K562 (cell line): Measurements from ENCODE around the gene MYOC. TPM values are rescaled to one million over a fixed set of nuclear protein-coding genes. Genes with fewer than 3 reads are reported as not detected.

ENCODE experiments used
- ATAC-seq: fragments of 200-7000 bp; cut with Tn5 transposase; 3 replicates; pipeline ENCODE4 v1.9.1; 2020; ENCODE audit warnings: moderate library complexity
- BruUV-seq: library from RNA; stranded (reverse); fragments of 400-500 nt; replicated peaks from 2 replicates; lab custom pipeline; 2021; lab: Mats Ljungman, UMichigan
- CTCF ChIA-PET: fragments of 300-600 bp; formaldehyde crosslinking; extraction: SDS; loops from one replicate; lab custom pipeline; 2021; ENCODE audit warnings: low intra/inter-chr PET ratio; lab: Yijun Ruan, JAX
- POLR2A ChIA-PET: fragments of 300-600, 350-650 bp; sonication (Branson Sonifier 250); formaldehyde crosslinking; extraction: SDS; loops from one replicate; lab custom pipeline; 2021; ENCODE audit warnings: antibody characterized with exemption, inconsistent platforms; lab: Yijun Ruan, JAX
- DNase-seq, 4 experiments: peaks; one replicate each; pipeline versions ENCODE4 v3.0.0 to v3.0.0-alpha.2; 2011 to 2018; ENCODE audit warnings: low spot score in 3 of 4, mixed read lengths in 3 of 4; ENCODE audit errors: extremely low read depth in 1 of 4
- FAIRE-seq: peaks from 2 replicates; lab custom pipeline; 2011; peaks lifted over from hg19 to GRCh38; lab: Jason Lieb, UNC
- H2AFZ ChIP-seq: 2 replicates; pipeline ENCODE4 v1.6.0; 2011; ENCODE audit warnings: low read depth, low read length, control low read depth, inconsistent platforms
- H3K27ac ChIP-seq: fragments of 200-600 bp; 3 replicates; pipeline ENCODE4 v1.8.0; 2011; ENCODE audit warnings: low read depth, mild to moderate bottlenecking, control low read depth, inconsistent platforms, low read length, moderate library complexity, mixed read lengths; ENCODE audit errors: extremely low read depth
- H3K27me3 ChIP-seq, 2 experiments: fragments of 300-600 bp in 1 of 2; 2 replicates in 1 of 2; 3 replicates in 1 of 2; pipeline versions ENCODE4 v1.6.0 to v1.8.0; 2011; ENCODE audit warnings: inconsistent platforms in 2 of 2, low read length in 2 of 2, mild to moderate bottlenecking in 1 of 2, mixed read lengths in 1 of 2, moderate library complexity in 1 of 2; ENCODE audit not compliant: control insufficient read depth in 2 of 2, insufficient read depth in 2 of 2
- H3K36me3 ChIP-seq: fragments of 300-600 bp; 3 replicates; pipeline ENCODE4 v1.8.0; 2011; ENCODE audit warnings: mild to moderate bottlenecking, low read length, inconsistent platforms; ENCODE audit not compliant: control insufficient read depth, insufficient read depth
- H3K4me1 ChIP-seq, 2 experiments: fragments of 200-600 bp in 1 of 2; replicated peaks in 1 of 2; 2 replicates in 1 of 2; 3 replicates in 1 of 2; pipeline versions ENCODE4 v1.5.1 to v1.8.0; 2011; ENCODE audit warnings: inconsistent platforms in 2 of 2, low read length in 2 of 2, mild to moderate bottlenecking in 1 of 2, mixed read lengths in 1 of 2, moderate library complexity in 1 of 2; ENCODE audit not compliant: control insufficient read depth in 2 of 2, insufficient read depth in 2 of 2
- H3K4me2 ChIP-seq: 2 replicates; pipeline ENCODE4 v1.6.1; 2011; ENCODE audit warnings: low read length, control low read depth, inconsistent platforms, mixed read lengths; ENCODE audit not compliant: insufficient read depth
- H3K4me3 ChIP-seq: fragments of 200-600 bp; sonication (generic), shearing (Covaris generic); 2 replicates; pipeline ENCODE4 v1.5.1; 2016; ENCODE audit warnings: control low read depth, inconsistent platforms
- H3K79me2 ChIP-seq: fragments of 200-600 bp; 3 replicates; pipeline ENCODE4 v1.8.0; 2011; ENCODE audit warnings: low read length, inconsistent platforms; ENCODE audit not compliant: control insufficient read depth, insufficient read depth
- H3K9ac ChIP-seq, 2 experiments: 2 replicates each; pipeline versions ENCODE4 v1.6.0 to v1.6.1; 2011; ENCODE audit warnings: low read depth in 2 of 2, low read length in 2 of 2, control low read depth in 1 of 2, inconsistent platforms in 1 of 2, mild to moderate bottlenecking in 1 of 2, mixed read lengths in 1 of 2; ENCODE audit not compliant: insufficient read depth in 1 of 2
- H3K9me1 ChIP-seq: one replicate; pipeline ENCODE4 v1.6.0; 2011; ENCODE audit warnings: inconsistent platforms, mild to moderate bottlenecking, low read length, moderate library complexity; ENCODE audit not compliant: control insufficient read depth, insufficient read depth
- H3K9me3 ChIP-seq: replicated peaks from 2 replicates; pipeline ENCODE4 v1.5.1; 2011; ENCODE audit warnings: low read depth, low read length, inconsistent platforms; ENCODE audit not compliant: control insufficient read depth, insufficient read depth
- H4K20me1 ChIP-seq: replicated peaks from 2 replicates; pipeline ENCODE4 v1.6.1; 2011; ENCODE audit warnings: low read length, inconsistent platforms, mixed read lengths; ENCODE audit not compliant: control insufficient read depth, insufficient read depth
- ATF2 ChIP-seq: sonication (generic); formaldehyde crosslinking; IDR thresholded peaks from 2 replicates; pipeline ENCODE4 v1.8.1; 2022; ENCODE audit warnings: missing genetic modification reagents
- C11orf30 ChIP-seq: fragments of 450-650 bp; IDR thresholded peaks from 2 replicates; pipeline ENCODE4 v1.6.1; 2016; ENCODE audit warnings: low read depth, mild to moderate bottlenecking
- EP400 ChIP-seq: fragments of 450-650 bp; IDR thresholded peaks from 2 replicates; pipeline ENCODE4 v1.6.1; 2017; ENCODE audit warnings: antibody characterized with exemption, mild to moderate bottlenecking, moderate library complexity
- HINFP ChIP-seq: fragments of 450-650 bp; conservative IDR thresholded peaks from 2 replicates; pipeline ENCODE4 v1.6.1; 2016; ENCODE audit warnings: missing genetic modification characterization, low read depth, mild to moderate bottlenecking, control low read depth, missing compliant biosample characterization
- HNRNPH1 ChIP-seq: fragments of 200-400 bp; formaldehyde crosslinking; optimal IDR thresholded peaks from 2 replicates; pipeline ENCODE3; 2017; ENCODE audit warnings: low read depth, mild to moderate bottlenecking, low read length, moderate library complexity
- MAFF ChIP-seq: IDR thresholded peaks from 2 replicates; pipeline ENCODE4 v1.6.1; 2012; ENCODE audit warnings: low read length, improper control_type of control experiment
- MAFG ChIP-seq: fragments of 450-650 bp; conservative IDR thresholded peaks from 2 replicates; pipeline ENCODE4 v1.6.1; 2016; ENCODE audit warnings: missing genetic modification characterization, missing compliant biosample characterization
- MLX ChIP-seq, 2 experiments: fragments of 450-650 bp in 1 of 2; sonication (generic) in 1 of 2; formaldehyde crosslinking; conservative IDR thresholded peaks; 2 replicates each; pipeline versions ENCODE4 v1.4.0 to v1.8.1; 2020 to 2022; ENCODE audit warnings: mild to moderate bottlenecking in 1 of 2, missing genetic modification reagents in 1 of 2
- PCBP2 ChIP-seq: fragments of 200-400 bp; formaldehyde crosslinking; IDR thresholded peaks from 2 replicates; pipeline ENCODE4 v1.6.1; 2018; ENCODE audit warnings: low read length, low read depth, mild to moderate bottlenecking, moderate library complexity; ENCODE audit not compliant: poor library complexity, severe bottlenecking
- PTBP1 ChIP-seq: fragments of 200-400 bp; formaldehyde crosslinking; IDR thresholded peaks from 2 replicates; pipeline ENCODE4 v1.6.1; 2017; ENCODE audit warnings: low read depth, low read length
- RBM22 ChIP-seq: fragments of 200-400 bp; formaldehyde crosslinking; IDR thresholded peaks from 2 replicates; pipeline ENCODE4 v1.6.1; 2018; ENCODE audit warnings: low read length, low read depth; ENCODE audit not compliant: poor library complexity, severe bottlenecking
- RCOR1 ChIP-seq, 2 experiments: IDR thresholded peaks; 2 replicates each; pipeline ENCODE4 v1.6.1; 2012; ENCODE audit warnings: low read depth in 2 of 2, low read length in 2 of 2, borderline replicate concordance in 1 of 2, improper control_type of control experiment in 1 of 2
- RFX1 ChIP-seq: fragments of 450-650 bp; IDR thresholded peaks from 2 replicates; pipeline ENCODE4 v1.6.1; 2016; ENCODE audit warnings: mild to moderate bottlenecking, moderate library complexity
- ZBTB43 ChIP-seq: sonication (generic); formaldehyde crosslinking; IDR thresholded peaks from 2 replicates; pipeline ENCODE4 v1.8.0; 2023; ENCODE audit warnings: mild to moderate bottlenecking, missing genetic modification reagents
- ZBTB5 ChIP-seq: fragments of 450-650 bp; IDR thresholded peaks from 2 replicates; pipeline ENCODE4 v1.6.1; 2017; ENCODE audit warnings: antibody characterized with exemption
- ZNF124 ChIP-seq: sonication (generic); formaldehyde crosslinking; IDR thresholded peaks from 2 replicates; pipeline ENCODE4 v1.8.1; 2022; ENCODE audit warnings: missing genetic modification reagents
- ZNF316 ChIP-seq: fragments of 450-650 bp; IDR thresholded peaks from 2 replicates; pipeline ENCODE4 v1.6.1; 2016
- WGBS: fragments of 100-300 bp; shearing (Covaris generic); methylation state at CpG from one replicate; pipeline ENCODE4 v1.1.6; 2016; ENCODE audit warnings: low coverage, mixed read lengths; ENCODE audit not compliant: insufficient coverage; ENCODE audit errors: missing lambda C conversion rate; 5-methylcytosine and 5-hydroxymethylcytosine counted together
- in situ Hi-C: fragments of 300-500 bp; cut with MboI; formaldehyde crosslinking; loops from 4 replicates; pipeline ENCODE4 v1.15.0; 2018; ENCODE audit warnings: inconsistent platforms, mixed read lengths
- intact Hi-C: fragments of 100-400 bp; cut with micrococcal nuclease; formaldehyde crosslinking; loops from 2 replicates; pipeline ENCODE4 v1.14.2; 2022
- polyA plus RNA-seq, 8 experiments: library from polyadenylated mRNA; depleted of rRNA in 4 of 8; stranded (reverse) in 5 of 8; unstranded in 3 of 8; fragments of >200 nt; fragmentation: Nextera tagmentation in 2 of 8; fragmentation: Illumina TruSeq in 1 of 8; extraction: Ambion mirVana in 2 of 8; extraction: Trizol in 1 of 8; gene quantifications; 2 replicates each; pipeline versions ENCODE4 v1.2.1 to v1.2.3, GENCODE V29; 2011 to 2014; ENCODE audit warnings: inconsistent platforms in 1 of 8, missing spikeins in 1 of 8
- total RNA-seq, 7 experiments: library from RNA; depleted of rRNA in 6 of 7; stranded (reverse); fragments of >200 nt in 6 of 7; fragmentation: Illumina TruSeq in 2 of 7; extraction: Trizol in 2 of 7; gene quantifications; 2 replicates each; pipeline versions ENCODE4 v1.2.1 to v1.2.3, GENCODE V29; 2011 to 2021; ENCODE audit warnings: low replicate concordance in 1 of 7

Gene MYOC
- total and polyA plus RNA-seq, 9 of the 15 experiments (the other 6 are each of a cell fraction or from before 2014, with no cell fraction given), result not detected

GRCh38 chr1:171668372-171668771 is 15.9 kb upstream of the MYOC start:
- no peak for DNase-seq
- H3K36me3 ChIP-seq, result no peaks in the 10 kb centered on the region
- H3K27me3 ChIP-seq, result peaks cover 26 to 38% of the 10 kb centered on the region in 2 experiments
- BruUV-seq, result no TSS peak
- intact Hi-C loops, result no loop called here
- no peak overlapping the region for H3K27ac ChIP-seq
- H3K9me3 ChIP-seq, result no peaks in the 10 kb centered on the region
- ChIA-PET POLR2A (interaction anchor here (0.6 to 2.7 kb wide), 6 partner anchors 8 to 1722 kb away, joined by 3 to 11 read pairs (median 3); no protein-coding TSS in a partner anchor), CTCF (no interaction called here)
- in situ Hi-C loops, result no loop called here
- H3K4me2 ChIP-seq, result no peak overlapping the region
- peaks cover 0 to 5% of the 10 kb centered on the region in 2 experiments; a peak in 3 of 5 replicates for H3K4me1 ChIP-seq
- no peak overlapping the region for H3K4me3 ChIP-seq
- H2AFZ ChIP-seq, result no peak overlapping the region
- H3K79me2 ChIP-seq, result no peaks in the 10 kb centered on the region
- 0% methylated on average over 5 of the region's 5 CpGs for WGBS
- no peak for ATAC-seq
- H3K9me1 ChIP-seq, result no peaks in the 10 kb centered on the region
- FAIRE-seq, result no peak
- no peaks in the 10 kb centered on the region for H4K20me1 ChIP-seq
- H3K9ac ChIP-seq, result no peak overlapping the region
- TF ChIP-seq ZNF316 (peak; percentile 80), C11orf30 (peak; percentile 70), HINFP (tag) (no peak), MAFG (tag) (peak; percentile 62), ZNF124 (CRISPR knock-in tag) (no peak), RBM22 (no peak), MAFF (peak; percentile 60), ATF2 (no peak), PCBP2 (no peak), MLX (CRISPR knock-in tag; conservative IDR thresholded peaks at IDR 0.05) (no peak), RCOR1 (IDR thresholded peaks at IDR 0.05; ENCODE audit: borderline replicate concordance in 1 of 2, low read depth in 2 of 2, low read length in 2 of 2) (no peak), HNRNPH1 (no peak), EP400 (no peak), ZBTB43 (no peak), ZBTB5 (no peak), RFX1 (no peak), PTBP1 (no peak)
